Measurements from ENCODE around the gene KCNQ1OT1.

KCNQ1OT1 gene

GRCh38 chr11:2665526-2666400 lies 34.0 kb downstream of the KCNQ1OT1 start:
- DNase-seq, result no peak

- no peak for DNase-seq
These were observed 34.8 kb downstream of the KCNQ1OT1 start for GRCh38 chr11:2664791-2665525.

- DNase-seq, result no peak
These were observed 35.4 kb downstream of the KCNQ1OT1 start for GRCh38 chr11:2664376-2664775.

- DNase-seq, result no peak
These were observed 35.9 kb downstream of the KCNQ1OT1 start for GRCh38 chr11:2663915-2664314.

- DNase-seq, result no peak
These were observed 36.3 kb downstream of the KCNQ1OT1 start for GRCh38 chr11:2663506-2663905.

GRCh38 chr11:2662430-2663299 lies 37.1 kb downstream of the KCNQ1OT1 start:
- DNase-seq, result no peak

GRCh38 chr11:2662024-2662312 lies 37.8 kb downstream of the KCNQ1OT1 start:
- no peak for DNase-seq

- DNase-seq, result no peak
These were observed 38.4 kb downstream of the KCNQ1OT1 start for GRCh38 chr11:2661173-2662023.

GRCh38 chr11:2660357-2660939 lies 39.3 kb downstream of the KCNQ1OT1 start:
- no peak for DNase-seq

- no peak for DNase-seq
These were observed 42.0 kb downstream of the KCNQ1OT1 start for GRCh38 chr11:2657697-2658284.

- no peak for DNase-seq
These were observed 42.9 kb downstream of the KCNQ1OT1 start for GRCh38 chr11:2656859-2657258.

- DNase-seq, result peak; percentile 77
These were observed 43.8 kb downstream of the KCNQ1OT1 start for GRCh38 chr11:2655834-2656622.

- DNase-seq, result no peak
These were observed 44.6 kb downstream of the KCNQ1OT1 start for GRCh38 chr11:2655016-2655719.

GRCh38 chr11:2653930-2654739 lies 45.7 kb downstream of the KCNQ1OT1 start:
- peak; percentile 69 for DNase-seq

GRCh38 chr11:2653198-2653551 lies 46.6 kb downstream of the KCNQ1OT1 start:
- no peak for DNase-seq

- DNase-seq, result no peak
These were observed 47.2 kb downstream of the KCNQ1OT1 start for GRCh38 chr11:2652333-2653197.

GRCh38 chr11:2651826-2652271 lies 47.9 kb downstream of the KCNQ1OT1 start:
- DNase-seq, result no peak

- DNase-seq, result no peak
These were observed 48.7 kb downstream of the KCNQ1OT1 start for GRCh38 chr11:2651054-2651617.

Data from NCI-H2029 treated with DMSO at 0.1 percent for 48 hours (cell line).